Mesodermal cell (in vitro differentiated cells): ENCODE data around the gene ARHGAP29.

Source experiments
- H3K27ac ChIP-seq: 2 replicates; pipeline ENCODE4 v1.7.0; 2013; ENCODE audit warnings: mild to moderate bottlenecking, low read depth, low read length, moderate library complexity; ENCODE audit not compliant: severe bottlenecking
- H3K36me3 ChIP-seq: 2 replicates; pipeline ENCODE4 v1.7.1; 2013; ENCODE audit warnings: mild to moderate bottlenecking, low read length, moderate library complexity; ENCODE audit not compliant: control insufficient read depth, insufficient read depth
- H3K4me1 ChIP-seq: one replicate; pipeline ENCODE4 v1.7.1; 2013; ENCODE audit warnings: mild to moderate bottlenecking, low read length; ENCODE audit not compliant: insufficient read depth, control insufficient read depth, poor library complexity, severe bottlenecking
- H3K4me3 ChIP-seq: 2 replicates; pipeline ENCODE4 v1.7.0; 2013; ENCODE audit warnings: low read length, control low read depth, mild to moderate bottlenecking; ENCODE audit not compliant: insufficient read depth, poor library complexity, severe bottlenecking; ENCODE audit errors: extremely low read depth
- H3K9me3 ChIP-seq: 2 replicates; pipeline ENCODE4 v1.7.1; 2013; ENCODE audit warnings: mild to moderate bottlenecking, low read length, moderate library complexity; ENCODE audit not compliant: control insufficient read depth
- WGBS, 2 experiments: methylation state at CpG; one replicate each; pipeline ENCODE4 v1.1.5; 2013; ENCODE audit warnings: missing lambda C conversion rate in 2 of 2; ENCODE audit not compliant: insufficient coverage in 2 of 2; 5-methylcytosine and 5-hydroxymethylcytosine counted together

Gene ARHGAP29

GRCh38 chr1:94279462-94279861, 42.1 kb upstream of the ARHGAP29 start:
- WGBS, 2 experiments = 86% methylated on average over 1 of the region's 1 CpG; no CpG with 5 or more reads in 1 of the 2 experiments

GRCh38 chr1:94279038-94279437, 41.7 kb upstream of the ARHGAP29 start:
- no peaks in the 10 kb centered on the region for H3K4me1 ChIP-seq
- no peaks in the 10 kb centered on the region for H3K36me3 ChIP-seq
- WGBS, 2 experiments = 100% methylated on average over 1 of the region's 1 CpG
- no peak overlapping the region for H3K4me3 ChIP-seq
- H3K27ac ChIP-seq = no peak overlapping the region
- H3K9me3 ChIP-seq = no peaks in the 10 kb centered on the region

More at GRCh38 chr1:94279462-94279861, 42.1 kb upstream of the ARHGAP29 start:
- H3K4me1 ChIP-seq = no peaks in the 10 kb centered on the region
- no peaks in the 10 kb centered on the region for H3K9me3 ChIP-seq
- no peaks in the 10 kb centered on the region for H3K36me3 ChIP-seq
- no peak overlapping the region for H3K27ac ChIP-seq
- no peak overlapping the region for H3K4me3 ChIP-seq

GRCh38 chr1:94276988-94277434, 39.6 kb upstream of the ARHGAP29 start:
- Histone ChIP-seq H3K9me3 (no peaks in the 10 kb centered on the region), H3K4me3 (no peak overlapping the region), H3K4me1 (no peaks in the 10 kb centered on the region), H3K27ac (no peak overlapping the region), H3K36me3 (no peaks in the 10 kb centered on the region)
- 72 to 95% methylated on average over 2 to 3 of the region's 4 CpGs for WGBS, 2 experiments

GRCh38 chr1:94275083-94275482, 37.7 kb upstream of the ARHGAP29 start:
- 71 to 100% methylated on average over 1 of the region's 2 CpGs for WGBS, 2 experiments
- Histone ChIP-seq H3K4me3 (no peak overlapping the region), H3K9me3 (no peaks in the 10 kb centered on the region), H3K27ac (no peak overlapping the region), H3K36me3 (no peaks in the 10 kb centered on the region), H3K4me1 (no peaks in the 10 kb centered on the region)

- Histone ChIP-seq H3K4me1 (no peaks in the 10 kb centered on the region), H3K27ac (no peak overlapping the region), H3K4me3 (no peak overlapping the region), H3K9me3 (no peaks in the 10 kb centered on the region), H3K36me3 (no peaks in the 10 kb centered on the region)
- WGBS, 2 experiments = 90% methylated on average over 2 of the region's 2 CpGs
These were observed 37.2 kb upstream of the ARHGAP29 start for GRCh38 chr1:94274561-94274960.

- Histone ChIP-seq H3K9me3 (no peaks in the 10 kb centered on the region), H3K27ac (no peak overlapping the region), H3K4me3 (no peak overlapping the region), H3K4me1 (no peaks in the 10 kb centered on the region), H3K36me3 (no peaks in the 10 kb centered on the region)
- 89% methylated on average over 3 of the region's 4 CpGs for WGBS, 2 experiments
These were observed 35.7 kb upstream of the ARHGAP29 start for GRCh38 chr1:94273111-94273510.

- Histone ChIP-seq H3K27ac (no peak overlapping the region), H3K9me3 (no peaks in the 10 kb centered on the region), H3K4me1 (no peaks in the 10 kb centered on the region), H3K4me3 (no peak overlapping the region), H3K36me3 (no peaks in the 10 kb centered on the region)
- WGBS, 2 experiments = 92 to 100% methylated on average over 1 of the region's 1 CpG
These were observed 35.0 kb upstream of the ARHGAP29 start for GRCh38 chr1:94272388-94272787.

- H3K9me3 ChIP-seq = no peaks in the 10 kb centered on the region
- 89% methylated on average over 1 of the region's 2 CpGs; no CpG with 5 or more reads in 1 of the 2 experiments for WGBS, 2 experiments
- no peak overlapping the region for H3K4me3 ChIP-seq
- H3K36me3 ChIP-seq = no peaks in the 10 kb centered on the region
- no peak overlapping the region for H3K27ac ChIP-seq
- H3K4me1 ChIP-seq = peaks cover under 1% of the 10 kb centered on the region
These were observed 34.0 kb upstream of the ARHGAP29 start for GRCh38 chr1:94271373-94271772.

GRCh38 chr1:94270801-94271203, 33.4 kb upstream of the ARHGAP29 start:
- Histone ChIP-seq H3K9me3 (no peaks in the 10 kb centered on the region), H3K27ac (no peak overlapping the region), H3K4me1 (peaks cover 6% of the 10 kb centered on the region), H3K36me3 (no peaks in the 10 kb centered on the region), H3K4me3 (no peak overlapping the region)
- WGBS, 2 experiments = 85 to 94% methylated on average over 2 of the region's 2 CpGs

- no peaks in the 10 kb centered on the region for H3K36me3 ChIP-seq
- no peak overlapping the region for H3K4me3 ChIP-seq
- no peaks in the 10 kb centered on the region for H3K9me3 ChIP-seq
- H3K4me1 ChIP-seq = peaks cover 7% of the 10 kb centered on the region
- no CpG with 5 or more reads among the region's 2 CpGs for WGBS, 2 experiments
- H3K27ac ChIP-seq = no peak overlapping the region
These were observed 32.5 kb upstream of the ARHGAP29 start for GRCh38 chr1:94269921-94270320.

GRCh38 chr1:94265906-94266305, 28.5 kb upstream of the ARHGAP29 start:
- Histone ChIP-seq H3K36me3 (no peaks in the 10 kb centered on the region), H3K4me1 (peaks cover 7% of the 10 kb centered on the region), H3K9me3 (no peaks in the 10 kb centered on the region), H3K4me3 (no peak overlapping the region), H3K27ac (no peak overlapping the region)
- 81 to 96% methylated on average over 2 of the region's 2 CpGs for WGBS, 2 experiments
